ENCODE results near the gene UCN. TPM values are rescaled to one million over a fixed set of nuclear protein-coding genes. Genes with fewer than 3 reads are reported as not detected.
A peak's percentile ranks its signal among the peaks of the same experiment; 100 is the strongest.

UCN gene
- total and polyA plus RNA-seq, 4 donors: 0.25 to 0.83 (median 0.42) TPM; not detected in 1

- whole genome bisulfite sequencing: 5% methylated on average over 46 of the region's 46 CpGs
- Histone ChIP-seq H3K4me3 (ENCODE audit: low read depth in 1 of 3, low read length in 3 of 3) (peak overlapping the region in 2 of 3 donors; percentile 22 to 49), H3K27me3 (ENCODE audit: control insufficient read depth in 4 of 4, insufficient read depth in 4 of 4, low read length in 3 of 4) (peaks cover 0 to 22% (median 4%) of the 10 kb centered on the region in 4 donors), H3K9me3 (ENCODE audit: control insufficient read depth in 4 of 4, low read length in 3 of 4) (no peaks in the 10 kb centered on the region), H3K36me3 (ENCODE audit: control insufficient read depth in 4 of 4, insufficient read depth in 3 of 4, low read depth in 1 of 4, low read length in 3 of 4) (no peaks in the 10 kb centered on the region), H3K9ac (ENCODE audit: low read depth in 1 of 2, low read length in 2 of 2) (no peak overlapping the region), H3K4me1 (ENCODE audit: control insufficient read depth in 4 of 4, insufficient read depth in 4 of 4, low read length in 3 of 4) (peaks cover 10 to 35% (median 22%) of the 10 kb centered on the region in 4 donors), H3K27ac (ENCODE audit: low read depth in 1 of 2, low read length in 2 of 2) (no peak overlapping the region)
- TF ChIP-seq, protein P1, sequence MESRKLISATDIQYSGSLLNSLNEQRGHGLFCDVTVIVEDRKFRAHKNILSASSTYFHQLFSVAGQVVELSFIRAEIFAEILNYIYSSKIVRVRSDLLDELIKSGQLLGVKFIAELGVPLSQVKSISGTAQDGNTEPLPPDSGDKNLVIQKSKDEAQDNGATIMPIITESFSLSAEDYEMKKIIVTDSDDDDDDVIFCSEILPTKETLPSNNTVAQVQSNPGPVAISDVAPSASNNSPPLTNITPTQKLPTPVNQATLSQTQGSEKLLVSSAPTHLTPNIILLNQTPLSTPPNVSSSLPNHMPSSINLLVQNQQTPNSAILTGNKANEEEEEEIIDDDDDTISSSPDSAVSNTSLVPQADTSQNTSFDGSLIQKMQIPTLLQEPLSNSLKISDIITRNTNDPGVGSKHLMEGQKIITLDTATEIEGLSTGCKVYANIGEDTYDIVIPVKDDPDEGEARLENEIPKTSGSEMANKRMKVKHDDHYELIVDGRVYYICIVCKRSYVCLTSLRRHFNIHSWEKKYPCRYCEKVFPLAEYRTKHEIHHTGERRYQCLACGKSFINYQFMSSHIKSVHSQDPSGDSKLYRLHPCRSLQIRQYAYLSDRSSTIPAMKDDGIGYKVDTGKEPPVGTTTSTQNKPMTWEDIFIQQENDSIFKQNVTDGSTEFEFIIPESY (IDR thresholded peaks at IDR 0.05): no peak
- TF ChIP-seq YY1 (IDR thresholded peaks at IDR 0.05) (no peak), FOXA1 (IDR thresholded peaks at IDR 0.05) (no peak), EGR1 (IDR thresholded peaks at IDR 0.05; ENCODE audit: low read depth in 2 of 2) (no peak), HNF4A (conservative IDR thresholded peaks at IDR 0.05) (no peak), NR2F2 (IDR thresholded peaks at IDR 0.05) (no peak), FOXA2 (IDR thresholded peaks at IDR 0.05) (no peak), GABPA (IDR thresholded peaks at IDR 0.05 in 1 of 2, conservative IDR thresholded peaks at IDR 0.05 in 1 of 2) (no peak), JUND (IDR thresholded peaks at IDR 0.05) (no peak), HNF4G (IDR thresholded peaks at IDR 0.05) (no peak), REST (IDR thresholded peaks at IDR 0.05) (no peak), SP1 (IDR thresholded peaks at IDR 0.05) (no peak), RAD21 (IDR thresholded peaks at IDR 0.05) (no peak), TAF1 (conservative IDR thresholded peaks at IDR 0.05) (no peak), RXRA (IDR thresholded peaks at IDR 0.05) (no peak)
- TF ChIP-seq, protein P2, sequence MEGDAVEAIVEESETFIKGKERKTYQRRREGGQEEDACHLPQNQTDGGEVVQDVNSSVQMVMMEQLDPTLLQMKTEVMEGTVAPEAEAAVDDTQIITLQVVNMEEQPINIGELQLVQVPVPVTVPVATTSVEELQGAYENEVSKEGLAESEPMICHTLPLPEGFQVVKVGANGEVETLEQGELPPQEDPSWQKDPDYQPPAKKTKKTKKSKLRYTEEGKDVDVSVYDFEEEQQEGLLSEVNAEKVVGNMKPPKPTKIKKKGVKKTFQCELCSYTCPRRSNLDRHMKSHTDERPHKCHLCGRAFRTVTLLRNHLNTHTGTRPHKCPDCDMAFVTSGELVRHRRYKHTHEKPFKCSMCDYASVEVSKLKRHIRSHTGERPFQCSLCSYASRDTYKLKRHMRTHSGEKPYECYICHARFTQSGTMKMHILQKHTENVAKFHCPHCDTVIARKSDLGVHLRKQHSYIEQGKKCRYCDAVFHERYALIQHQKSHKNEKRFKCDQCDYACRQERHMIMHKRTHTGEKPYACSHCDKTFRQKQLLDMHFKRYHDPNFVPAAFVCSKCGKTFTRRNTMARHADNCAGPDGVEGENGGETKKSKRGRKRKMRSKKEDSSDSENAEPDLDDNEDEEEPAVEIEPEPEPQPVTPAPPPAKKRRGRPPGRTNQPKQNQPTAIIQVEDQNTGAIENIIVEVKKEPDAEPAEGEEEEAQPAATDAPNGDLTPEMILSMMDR (IDR thresholded peaks at IDR 0.05; ENCODE audit: low read depth, low read length, missing input control): no peak
- TF ChIP-seq, protein P3, sequence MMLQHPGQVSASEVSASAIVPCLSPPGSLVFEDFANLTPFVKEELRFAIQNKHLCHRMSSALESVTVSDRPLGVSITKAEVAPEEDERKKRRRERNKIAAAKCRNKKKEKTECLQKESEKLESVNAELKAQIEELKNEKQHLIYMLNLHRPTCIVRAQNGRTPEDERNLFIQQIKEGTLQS (IDR thresholded peaks at IDR 0.05): no peak
- TF ChIP-seq, protein P4, sequence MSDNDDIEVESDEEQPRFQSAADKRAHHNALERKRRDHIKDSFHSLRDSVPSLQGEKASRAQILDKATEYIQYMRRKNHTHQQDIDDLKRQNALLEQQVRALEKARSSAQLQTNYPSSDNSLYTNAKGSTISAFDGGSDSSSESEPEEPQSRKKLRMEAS (IDR thresholded peaks at IDR 0.05): no peak
- no peak for DNase-seq (ENCODE audit: low spot score)
Measured at GRCh38 chr2:27263287-27264252, 44.7 kb downstream of the UCN start.

All from liver (tissue), 9 donors.